ENCODE results near the gene PEMT.
"Not testable (repeated sequence)": the region's sequence is repeated elsewhere in the genome, so short reads cannot be mapped to it uniquely, and the experiment has no call there.

Gene PEMT

DNA sequence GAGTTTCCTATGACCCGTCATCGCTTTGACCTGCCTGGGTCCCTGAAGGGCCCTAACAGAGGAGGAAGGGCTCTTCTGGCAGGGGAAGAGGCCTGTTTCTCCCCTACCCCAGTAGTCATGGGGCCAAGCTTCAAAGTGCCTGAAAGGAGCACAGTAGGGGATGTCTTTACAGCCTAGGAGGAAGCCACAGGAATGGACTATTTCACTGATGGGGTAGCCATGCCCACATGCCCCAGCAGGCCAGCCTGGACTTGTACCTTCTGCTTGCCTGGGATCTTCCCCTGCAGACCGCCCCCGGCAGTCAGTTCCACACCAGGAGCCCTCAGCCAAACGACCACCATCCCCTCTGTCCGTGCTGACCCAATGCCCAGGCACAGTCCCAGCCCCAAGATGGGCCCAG is 41.8 kb upstream of the PEMT start:
- in situ Hi-C loops (cut with MboI; ENCODE audit: low pct_unique_long_range_greater_than_20kb, low sequenced_read_pairs, unreplicated experiment), result loop anchor here (10.0 kb wide), 1 partner anchor 129 kb away; no protein-coding TSS in a partner anchor
- no peak for DNase-seq (ENCODE audit: low spot score)
- TF ChIP-seq, protein P1, sequence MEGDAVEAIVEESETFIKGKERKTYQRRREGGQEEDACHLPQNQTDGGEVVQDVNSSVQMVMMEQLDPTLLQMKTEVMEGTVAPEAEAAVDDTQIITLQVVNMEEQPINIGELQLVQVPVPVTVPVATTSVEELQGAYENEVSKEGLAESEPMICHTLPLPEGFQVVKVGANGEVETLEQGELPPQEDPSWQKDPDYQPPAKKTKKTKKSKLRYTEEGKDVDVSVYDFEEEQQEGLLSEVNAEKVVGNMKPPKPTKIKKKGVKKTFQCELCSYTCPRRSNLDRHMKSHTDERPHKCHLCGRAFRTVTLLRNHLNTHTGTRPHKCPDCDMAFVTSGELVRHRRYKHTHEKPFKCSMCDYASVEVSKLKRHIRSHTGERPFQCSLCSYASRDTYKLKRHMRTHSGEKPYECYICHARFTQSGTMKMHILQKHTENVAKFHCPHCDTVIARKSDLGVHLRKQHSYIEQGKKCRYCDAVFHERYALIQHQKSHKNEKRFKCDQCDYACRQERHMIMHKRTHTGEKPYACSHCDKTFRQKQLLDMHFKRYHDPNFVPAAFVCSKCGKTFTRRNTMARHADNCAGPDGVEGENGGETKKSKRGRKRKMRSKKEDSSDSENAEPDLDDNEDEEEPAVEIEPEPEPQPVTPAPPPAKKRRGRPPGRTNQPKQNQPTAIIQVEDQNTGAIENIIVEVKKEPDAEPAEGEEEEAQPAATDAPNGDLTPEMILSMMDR (IDR thresholded peaks at IDR 0.05; ENCODE audit: extremely low read depth, insufficient read depth, missing control alignments), result no peak

DNA sequence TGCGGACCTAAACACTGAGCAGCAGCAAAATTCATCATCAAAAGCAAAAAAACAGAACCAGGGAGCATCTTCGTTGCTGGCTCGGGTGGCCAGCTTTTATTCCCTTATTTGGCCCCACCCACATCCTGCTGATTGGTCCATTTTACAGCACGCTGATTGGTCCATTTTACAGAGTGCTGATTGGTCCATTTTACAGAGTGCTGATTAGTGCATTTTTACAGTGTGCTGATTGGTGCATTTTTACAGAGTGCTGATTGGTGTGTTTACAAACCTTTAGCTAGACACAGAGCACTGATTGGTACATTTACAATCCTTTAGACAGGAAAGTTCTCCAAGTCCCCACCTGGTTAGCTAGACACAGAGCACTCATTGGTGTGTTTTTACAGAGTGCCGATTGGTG is 41.2 kb upstream of the PEMT start:
- in situ Hi-C loops (cut with MboI; ENCODE audit: low pct_unique_long_range_greater_than_20kb, low sequenced_read_pairs, unreplicated experiment), result loop anchor here (10.0 kb wide), 1 partner anchor 128 kb away; no protein-coding TSS in a partner anchor
- not testable (repeated sequence) for DNase-seq (ENCODE audit: low spot score)

DNA sequence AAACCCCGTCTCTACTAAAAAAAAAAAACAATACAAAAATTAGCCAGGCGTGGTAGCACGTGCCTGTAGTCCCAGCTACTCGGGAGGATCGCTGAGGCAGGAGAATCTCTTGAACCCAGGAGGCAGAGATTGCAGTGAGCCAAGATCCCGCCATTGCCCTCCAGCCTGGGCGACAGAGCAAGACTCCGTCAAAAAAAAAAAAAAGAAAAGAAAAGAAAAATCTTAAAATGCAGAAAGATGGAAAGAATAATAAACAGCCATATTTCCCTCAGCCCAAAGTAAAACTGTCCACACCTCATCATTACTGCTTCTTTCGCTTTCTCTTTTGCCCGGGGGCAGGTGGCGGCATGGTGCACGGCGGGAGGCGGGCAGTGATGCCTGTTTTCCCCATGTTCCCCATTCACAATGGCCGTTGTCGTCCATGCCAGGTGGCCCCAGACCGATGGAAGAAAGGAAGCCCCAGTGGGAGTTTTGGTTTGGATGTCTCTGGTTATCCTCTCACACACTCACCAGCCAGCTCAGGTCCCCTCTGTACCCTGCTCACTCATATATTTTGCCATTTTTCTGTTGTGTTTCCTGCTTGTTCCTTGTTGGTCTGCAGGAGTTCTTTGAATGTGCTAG is 37.0 kb upstream of the PEMT start:
- TF ChIP-seq, protein P1 (IDR thresholded peaks at IDR 0.05; ENCODE audit: extremely low read depth, insufficient read depth, missing control alignments), result no peak
- DNase-seq (ENCODE audit: low spot score), result peak; percentile 71
- in situ Hi-C loops (cut with MboI; ENCODE audit: low pct_unique_long_range_greater_than_20kb, low sequenced_read_pairs, unreplicated experiment), result no loop called here

DNA sequence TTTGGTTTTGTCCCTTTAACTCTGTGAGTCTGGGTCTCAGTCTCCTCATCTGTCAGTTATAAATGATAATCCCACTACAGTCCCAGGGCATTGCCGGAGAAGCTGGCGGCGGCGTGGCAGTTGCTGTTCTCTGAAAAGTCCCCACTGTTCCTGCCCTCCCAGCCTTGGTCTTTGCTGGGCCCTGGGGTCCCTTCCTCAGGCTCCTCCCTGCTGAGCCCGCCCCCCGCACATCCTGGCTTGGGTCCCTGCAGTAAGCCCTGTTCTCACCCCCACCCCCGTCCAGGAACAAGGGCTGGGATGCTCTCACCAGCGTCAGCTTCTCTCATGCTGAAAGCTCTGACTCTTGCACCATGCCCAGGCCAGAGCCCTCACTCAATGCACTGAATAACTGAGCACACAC is 35.3 kb upstream of the PEMT start:
- in situ Hi-C loops (cut with MboI; ENCODE audit: low pct_unique_long_range_greater_than_20kb, low sequenced_read_pairs, unreplicated experiment), result no loop called here
- DNase-seq (ENCODE audit: low spot score), result no peak
- TF ChIP-seq, protein P1 (IDR thresholded peaks at IDR 0.05; ENCODE audit: extremely low read depth, insufficient read depth, missing control alignments), result no peak

DNA sequence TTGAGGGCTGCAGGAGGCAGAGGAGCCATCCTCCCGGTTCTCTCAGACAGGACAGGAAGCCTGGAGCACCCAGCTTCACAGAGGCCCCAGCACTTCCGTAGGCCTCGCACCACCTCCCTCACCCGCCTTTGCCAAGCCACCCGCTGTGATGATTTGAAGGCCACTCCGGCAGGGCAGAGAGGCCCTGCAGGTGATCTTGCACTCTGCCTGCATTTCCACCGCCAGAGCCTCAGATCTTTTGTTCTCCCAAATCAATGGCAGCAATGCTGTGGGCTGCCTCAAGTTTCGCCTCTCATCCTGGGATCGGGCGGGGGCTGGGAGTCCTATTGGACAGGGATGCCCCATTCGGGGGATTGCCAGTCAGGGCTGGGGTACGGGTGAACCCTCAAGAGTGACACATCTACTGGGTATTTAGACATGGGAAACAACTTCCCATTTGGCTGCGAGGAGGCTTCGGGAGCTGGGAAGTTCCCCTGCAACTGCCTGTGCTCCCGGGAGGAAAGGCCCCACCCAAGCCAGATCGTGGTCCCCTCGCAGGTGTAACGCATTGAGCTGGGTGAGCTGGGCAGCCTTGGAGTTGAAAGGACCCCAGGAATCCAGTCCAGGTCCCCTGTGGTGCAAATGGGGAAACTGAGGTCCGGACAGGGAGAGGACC is 34.8 kb upstream of the PEMT start:
- DNase-seq (ENCODE audit: low spot score), result no peak
- in situ Hi-C loops (cut with MboI; ENCODE audit: low pct_unique_long_range_greater_than_20kb, low sequenced_read_pairs, unreplicated experiment), result no loop called here
- TF ChIP-seq, protein P1 (IDR thresholded peaks at IDR 0.05; ENCODE audit: extremely low read depth, insufficient read depth, missing control alignments), result no peak

DNA sequence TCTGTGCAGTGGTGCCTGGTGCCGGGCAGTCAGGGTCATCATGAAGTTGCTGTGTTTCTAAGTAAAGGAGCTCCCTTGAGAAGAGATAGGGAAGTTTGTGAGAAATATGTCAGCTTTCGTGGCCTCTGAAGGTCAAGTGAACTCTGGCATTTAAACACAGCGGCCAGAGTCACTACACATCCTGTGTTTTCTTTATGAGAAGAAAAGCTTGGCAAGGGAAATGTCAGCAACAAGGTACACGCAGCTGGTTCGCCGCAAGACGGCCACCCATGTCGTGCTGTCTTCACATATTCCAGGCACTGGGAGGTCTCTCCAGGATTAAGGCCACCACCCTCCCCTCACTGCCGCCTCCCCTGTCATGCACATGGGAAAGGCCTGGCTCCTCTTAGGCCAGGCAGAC is 33.2 kb upstream of the PEMT start:
- TF ChIP-seq, protein P1 (IDR thresholded peaks at IDR 0.05; ENCODE audit: extremely low read depth, insufficient read depth, missing control alignments), result no peak
- DNase-seq (ENCODE audit: low spot score), result no peak
- in situ Hi-C loops (cut with MboI; ENCODE audit: low pct_unique_long_range_greater_than_20kb, low sequenced_read_pairs, unreplicated experiment), result no loop called here

DNA sequence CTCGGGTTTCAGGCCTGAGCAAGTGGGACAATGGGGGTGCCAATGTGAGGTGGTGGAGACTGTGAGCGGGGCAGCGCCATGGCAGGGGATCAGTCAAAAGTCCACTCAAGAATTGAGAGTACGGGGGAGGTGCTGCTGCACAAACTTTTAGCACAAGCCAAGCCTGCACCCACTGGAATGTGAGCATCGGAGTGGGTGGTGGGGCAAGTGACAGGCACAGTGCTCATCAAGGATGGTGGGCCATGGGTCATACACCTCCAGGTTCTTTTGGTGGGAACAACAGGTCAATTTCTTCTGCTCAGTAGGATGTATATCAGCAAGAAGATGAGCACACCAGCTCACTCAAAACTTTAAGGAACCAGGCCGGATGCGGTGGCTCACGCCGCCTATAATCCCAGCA is 32.4 kb upstream of the PEMT start:
- no peak for DNase-seq (ENCODE audit: low spot score)
- TF ChIP-seq, protein P1 (IDR thresholded peaks at IDR 0.05; ENCODE audit: extremely low read depth, insufficient read depth, missing control alignments), result no peak
- in situ Hi-C loops (cut with MboI; ENCODE audit: low pct_unique_long_range_greater_than_20kb, low sequenced_read_pairs, unreplicated experiment), result no loop called here
